GM23338 (cell line): ENCODE data around the gene NRF1. TPM values are rescaled to one million over a fixed set of nuclear protein-coding genes. Genes with fewer than 3 reads are reported as not detected.

ENCODE experiments used
- ATAC-seq: fragments of 200-7000 bp; cut with Tn5 transposase; 3 replicates; pipeline ENCODE4 v1.9.1; 2020
- DNase-seq: peaks from one replicate; pipeline ENCODE4 v3.0.0-alpha.2; 2015; ENCODE audit warnings: low spot score
- H2AFZ ChIP-seq: fragments of 200-600 bp; sonication (generic); 2 replicates; pipeline ENCODE4 v1.8.0; 2016; ENCODE audit warnings: antibody characterized with exemption, mild to moderate bottlenecking, moderate library complexity
- H3F3A ChIP-seq: fragments of 200-600 bp; sonication (generic); replicated peaks from 2 replicates; pipeline ENCODE4 v1.8.0; 2017; ENCODE audit warnings: antibody characterized with exemption, mixed run types, low read depth
- H3K27ac ChIP-seq: fragments of 200-600 bp; sonication (generic); 2 replicates; pipeline ENCODE4 v1.6.1; 2016; ENCODE audit warnings: low read depth
- H3K27me3 ChIP-seq: fragments of 200-600 bp; sonication (generic); 2 replicates; pipeline ENCODE4 v1.8.0; 2016; ENCODE audit warnings: mild to moderate bottlenecking, mixed run types, moderate library complexity; ENCODE audit not compliant: insufficient read depth
- H3K36me3 ChIP-seq: fragments of 200-600 bp; sonication (generic); 2 replicates; pipeline ENCODE4 v1.8.0; 2016; ENCODE audit warnings: mild to moderate bottlenecking; ENCODE audit not compliant: insufficient read depth
- H3K4me1 ChIP-seq: fragments of 200-600 bp; sonication (generic); 2 replicates; pipeline ENCODE4 v1.8.0; 2016; ENCODE audit warnings: mild to moderate bottlenecking, moderate library complexity; ENCODE audit not compliant: insufficient read depth
- H3K4me2 ChIP-seq: fragments of 200-600 bp; sonication (generic); 2 replicates; pipeline ENCODE4 v1.7.1; 2017; ENCODE audit warnings: mixed run types
- H3K4me3 ChIP-seq: fragments of 200-600 bp; sonication (generic); 2 replicates; pipeline ENCODE4 v1.6.1; 2016; ENCODE audit warnings: mixed run types
- H3K79me2 ChIP-seq: fragments of 200-600 bp; sonication (generic); replicated peaks from 2 replicates; pipeline ENCODE4 v1.8.0; 2017; ENCODE audit warnings: mild to moderate bottlenecking; ENCODE audit not compliant: insufficient read depth
- H3K9me2 ChIP-seq: fragments of 200-600 bp; sonication (generic); 2 replicates; pipeline ENCODE4 v1.8.0; 2017; ENCODE audit not compliant: insufficient read depth
- H4K20me1 ChIP-seq: fragments of 200-600 bp; sonication (generic); replicated peaks from 2 replicates; pipeline ENCODE4 v1.8.0; 2017; ENCODE audit warnings: mild to moderate bottlenecking; ENCODE audit not compliant: insufficient read depth
- H3K27ac Mint-ChIP-seq: 2 replicates; pipeline ENCODE4 v1.8.0; 2020; ENCODE audit warnings: inconsistent platforms, mild to moderate bottlenecking, moderate library complexity, mixed read lengths
- H3K27me3 Mint-ChIP-seq: 3 replicates; pipeline ENCODE4 v1.8.0; 2022; ENCODE audit warnings: low read depth, mild to moderate bottlenecking, moderate library complexity, mixed read lengths, inconsistent platforms; ENCODE audit not compliant: insufficient read depth, poor library complexity
- H3K36me3 Mint-ChIP-seq: 3 replicates; pipeline ENCODE4 v1.8.0; 2021; ENCODE audit warnings: low read depth, mild to moderate bottlenecking, inconsistent platforms, moderate library complexity, mixed read lengths
- H3K4me1 Mint-ChIP-seq: 3 replicates; pipeline ENCODE4 v1.8.0; 2020; ENCODE audit warnings: mild to moderate bottlenecking, inconsistent platforms, mixed read lengths
- H3K4me3 Mint-ChIP-seq: 3 replicates; pipeline ENCODE4 v1.8.0; 2021; ENCODE audit warnings: moderate library complexity, mild to moderate bottlenecking, inconsistent platforms, mixed read lengths
- H3K9me3 Mint-ChIP-seq: 3 replicates; pipeline ENCODE4 v1.8.0; 2020; ENCODE audit warnings: moderate library complexity, mild to moderate bottlenecking, inconsistent platforms, mixed read lengths
- CREB1 ChIP-seq: fragments of 250-450 bp; sonication (Bioruptor Pico); IDR thresholded peaks from 2 replicates; pipeline ENCODE4 v1.5.0; 2020; ENCODE audit warnings: low read depth, mild to moderate bottlenecking, moderate library complexity
- EZH2 ChIP-seq: fragments of 200-600 bp; sonication (generic); IDR thresholded peaks from one replicate; pipeline ENCODE4 v1.8.0; 2017; ENCODE audit warnings: antibody characterized with exemption, mild to moderate bottlenecking, low read depth; ENCODE audit not compliant: unreplicated experiment
- JUNB ChIP-seq: IDR thresholded peaks from one replicate; pipeline ENCODE4 v1.6.1; 2016; ENCODE audit warnings: antibody characterized with exemption; ENCODE audit not compliant: unreplicated experiment
- NANOG ChIP-seq: IDR thresholded peaks from 2 replicates; pipeline ENCODE4 v1.6.1; 2016; ENCODE audit warnings: antibody characterized with exemption, borderline replicate concordance
- ZNF114 ChIP-seq: fragments of 250-450 bp; sonication (Bioruptor Pico); IDR thresholded peaks from 2 replicates; pipeline ENCODE4 v1.5.0; 2020; ENCODE audit warnings: mild to moderate bottlenecking, moderate library complexity
- ZNF331 ChIP-seq: fragments of 250-450 bp; sonication (Bioruptor Pico); IDR thresholded peaks from 2 replicates; pipeline ENCODE4 v1.5.0; 2020; ENCODE audit warnings: low read depth, mild to moderate bottlenecking, moderate library complexity
- polyA plus RNA-seq: library from polyadenylated mRNA; unstranded; fragments of >200 nt; fragmentation: Nextera tagmentation; extraction: Ambion mirVana; gene quantifications from 2 replicates; pipeline ENCODE4 v1.2.1, GENCODE V29; 2016
- total RNA-seq: library from RNA; depleted of rRNA; stranded (reverse); fragments of >200 nt; shearing (Covaris generic); gene quantifications from 2 replicates; pipeline ENCODE4 v1.2.3, GENCODE V29; 2014
- TF ChIP-seq, protein P1 (sequence below): IDR thresholded peaks from 2 replicates; pipeline ENCODE4 v1.6.1; 2016; ENCODE audit warnings: antibody characterized with exemption
- TF ChIP-seq, protein P2 (sequence below): IDR thresholded peaks from one replicate; pipeline ENCODE4 v1.6.1; 2018; ENCODE audit warnings: antibody characterized with exemption; ENCODE audit not compliant: unreplicated experiment
- TF ChIP-seq, protein P3 (sequence below): fragments of 250-450 bp; sonication (Bioruptor Pico); IDR thresholded peaks from 2 replicates; pipeline ENCODE4 v1.5.0; 2020; ENCODE audit warnings: mild to moderate bottlenecking, moderate library complexity

Gene NRF1
- total and polyA plus RNA-seq, 2 experiments from 2014 or later = 5.3 to 24.6 TPM

DNA sequence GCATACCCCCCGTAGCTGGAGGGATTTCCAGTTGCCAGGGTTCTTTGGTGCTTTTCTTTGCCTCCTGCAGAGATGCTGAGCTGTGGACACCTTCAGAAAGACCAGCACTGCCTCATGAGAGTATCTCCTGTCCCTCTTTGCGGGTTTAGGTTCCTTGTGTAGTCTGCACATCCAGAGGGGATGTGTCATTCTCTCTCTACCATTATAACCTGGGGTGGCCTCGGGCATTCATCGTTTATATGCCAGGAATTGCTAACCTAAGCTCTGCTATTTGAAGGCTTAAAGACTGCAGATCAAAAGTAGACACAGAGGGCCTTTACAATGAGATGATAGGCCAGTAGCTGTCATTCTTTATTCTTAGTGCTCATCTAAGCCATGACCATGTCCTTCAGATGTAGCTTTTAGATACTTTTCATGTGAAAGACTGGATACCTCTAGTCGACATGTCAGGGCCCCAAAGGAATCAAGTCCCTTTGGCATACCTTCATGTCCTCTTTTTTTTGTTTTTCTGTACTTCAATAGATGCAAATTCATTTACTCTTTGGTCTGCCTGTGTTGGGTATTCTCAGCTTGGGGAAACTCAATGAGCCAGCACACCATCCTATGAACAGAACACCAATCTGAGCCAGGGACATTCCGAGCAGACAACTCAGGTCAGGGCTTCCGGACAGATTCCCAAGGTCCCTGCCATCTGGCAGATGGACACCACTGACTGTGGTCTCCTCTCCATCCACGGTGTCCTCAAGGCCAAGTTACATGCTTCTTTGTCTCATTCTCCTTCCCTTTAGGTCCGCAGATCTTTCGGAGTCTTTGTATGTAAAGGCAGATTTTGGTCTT is 129.3 kb downstream of the NRF1 start:
- Histone ChIP-seq H3K4me2 (peak overlapping the region; percentile 64), H3K4me3 (no peak overlapping the region), H3K27me3 (no peaks in the 10 kb centered on the region), H3F3A (no peaks in the 10 kb centered on the region), H3K9me2 (no peaks in the 10 kb centered on the region), H2AFZ (no peak overlapping the region), H3K27ac (0 out of 2 replicates have a peak overlapping the region, but pooled peaks have one; percentile 50), H3K36me3 (0 out of 2 replicates have a peak, but pooled peaks cover 6% of the 10 kb centered on the region), H3K4me1 (peaks cover 52% of the 10 kb centered on the region), H4K20me1 (peaks cover 12% of the 10 kb centered on the region; the same call in 1 of the 2 replicates), H3K79me2 (no peaks in the 10 kb centered on the region)
- Mint-ChIP-seq H3K27ac (no peak overlapping the region), H3K9me3 (no peaks in the 10 kb centered on the region), H3K27me3 (peaks cover 2% of the 10 kb centered on the region), H3K4me1 (peaks cover 60% of the 10 kb centered on the region), H3K36me3 (0 out of 3 replicates have a peak, but pooled peaks cover 6% of the 10 kb centered on the region), H3K4me3 (no peak overlapping the region)
- TF ChIP-seq ZNF331 (CRISPR knock-in tag) = no peak
- no peak for TF ChIP-seq JUNB
- no peak for ATAC-seq
- DNase-seq = no peak

DNA sequence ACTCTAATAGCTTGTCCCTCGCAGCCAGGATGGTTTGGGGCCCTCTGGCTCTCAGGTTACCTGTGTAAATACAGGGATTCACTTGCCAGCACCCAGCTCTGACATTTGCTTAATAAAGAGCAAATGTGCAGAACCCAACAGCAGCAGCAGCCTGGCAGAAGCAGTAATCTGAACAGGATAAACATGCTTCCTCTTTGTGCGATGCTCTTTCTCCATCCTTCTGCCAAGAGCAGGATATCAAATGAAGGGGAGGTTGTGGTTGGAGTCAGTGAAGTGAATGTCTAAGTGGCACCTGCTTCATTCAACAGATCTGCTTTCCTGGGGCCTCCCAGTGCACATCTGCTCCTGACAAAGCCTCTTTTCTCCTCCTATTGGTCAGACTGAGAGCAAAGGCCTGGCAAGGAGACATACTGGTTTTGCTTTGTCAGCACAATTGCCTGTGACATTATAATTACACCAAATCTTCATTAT is 130.3 kb downstream of the NRF1 start:
- peak; percentile 56 for ATAC-seq
- TF ChIP-seq, protein P1, sequence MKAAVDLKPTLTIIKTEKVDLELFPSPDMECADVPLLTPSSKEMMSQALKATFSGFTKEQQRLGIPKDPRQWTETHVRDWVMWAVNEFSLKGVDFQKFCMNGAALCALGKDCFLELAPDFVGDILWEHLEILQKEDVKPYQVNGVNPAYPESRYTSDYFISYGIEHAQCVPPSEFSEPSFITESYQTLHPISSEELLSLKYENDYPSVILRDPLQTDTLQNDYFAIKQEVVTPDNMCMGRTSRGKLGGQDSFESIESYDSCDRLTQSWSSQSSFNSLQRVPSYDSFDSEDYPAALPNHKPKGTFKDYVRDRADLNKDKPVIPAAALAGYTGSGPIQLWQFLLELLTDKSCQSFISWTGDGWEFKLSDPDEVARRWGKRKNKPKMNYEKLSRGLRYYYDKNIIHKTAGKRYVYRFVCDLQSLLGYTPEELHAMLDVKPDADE = no peak
- no peak for TF ChIP-seq ZNF331 (CRISPR knock-in tag)
- TF ChIP-seq EZH2 = no peak
- TF ChIP-seq, protein P2, sequence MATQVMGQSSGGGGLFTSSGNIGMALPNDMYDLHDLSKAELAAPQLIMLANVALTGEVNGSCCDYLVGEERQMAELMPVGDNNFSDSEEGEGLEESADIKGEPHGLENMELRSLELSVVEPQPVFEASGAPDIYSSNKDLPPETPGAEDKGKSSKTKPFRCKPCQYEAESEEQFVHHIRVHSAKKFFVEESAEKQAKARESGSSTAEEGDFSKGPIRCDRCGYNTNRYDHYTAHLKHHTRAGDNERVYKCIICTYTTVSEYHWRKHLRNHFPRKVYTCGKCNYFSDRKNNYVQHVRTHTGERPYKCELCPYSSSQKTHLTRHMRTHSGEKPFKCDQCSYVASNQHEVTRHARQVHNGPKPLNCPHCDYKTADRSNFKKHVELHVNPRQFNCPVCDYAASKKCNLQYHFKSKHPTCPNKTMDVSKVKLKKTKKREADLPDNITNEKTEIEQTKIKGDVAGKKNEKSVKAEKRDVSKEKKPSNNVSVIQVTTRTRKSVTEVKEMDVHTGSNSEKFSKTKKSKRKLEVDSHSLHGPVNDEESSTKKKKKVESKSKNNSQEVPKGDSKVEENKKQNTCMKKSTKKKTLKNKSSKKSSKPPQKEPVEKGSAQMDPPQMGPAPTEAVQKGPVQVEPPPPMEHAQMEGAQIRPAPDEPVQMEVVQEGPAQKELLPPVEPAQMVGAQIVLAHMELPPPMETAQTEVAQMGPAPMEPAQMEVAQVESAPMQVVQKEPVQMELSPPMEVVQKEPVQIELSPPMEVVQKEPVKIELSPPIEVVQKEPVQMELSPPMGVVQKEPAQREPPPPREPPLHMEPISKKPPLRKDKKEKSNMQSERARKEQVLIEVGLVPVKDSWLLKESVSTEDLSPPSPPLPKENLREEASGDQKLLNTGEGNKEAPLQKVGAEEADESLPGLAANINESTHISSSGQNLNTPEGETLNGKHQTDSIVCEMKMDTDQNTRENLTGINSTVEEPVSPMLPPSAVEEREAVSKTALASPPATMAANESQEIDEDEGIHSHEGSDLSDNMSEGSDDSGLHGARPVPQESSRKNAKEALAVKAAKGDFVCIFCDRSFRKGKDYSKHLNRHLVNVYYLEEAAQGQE = no peak
- no peak for TF ChIP-seq CREB1 (CRISPR knock-in tag)
- TF ChIP-seq NANOG = no peak
- TF ChIP-seq, protein P3, sequence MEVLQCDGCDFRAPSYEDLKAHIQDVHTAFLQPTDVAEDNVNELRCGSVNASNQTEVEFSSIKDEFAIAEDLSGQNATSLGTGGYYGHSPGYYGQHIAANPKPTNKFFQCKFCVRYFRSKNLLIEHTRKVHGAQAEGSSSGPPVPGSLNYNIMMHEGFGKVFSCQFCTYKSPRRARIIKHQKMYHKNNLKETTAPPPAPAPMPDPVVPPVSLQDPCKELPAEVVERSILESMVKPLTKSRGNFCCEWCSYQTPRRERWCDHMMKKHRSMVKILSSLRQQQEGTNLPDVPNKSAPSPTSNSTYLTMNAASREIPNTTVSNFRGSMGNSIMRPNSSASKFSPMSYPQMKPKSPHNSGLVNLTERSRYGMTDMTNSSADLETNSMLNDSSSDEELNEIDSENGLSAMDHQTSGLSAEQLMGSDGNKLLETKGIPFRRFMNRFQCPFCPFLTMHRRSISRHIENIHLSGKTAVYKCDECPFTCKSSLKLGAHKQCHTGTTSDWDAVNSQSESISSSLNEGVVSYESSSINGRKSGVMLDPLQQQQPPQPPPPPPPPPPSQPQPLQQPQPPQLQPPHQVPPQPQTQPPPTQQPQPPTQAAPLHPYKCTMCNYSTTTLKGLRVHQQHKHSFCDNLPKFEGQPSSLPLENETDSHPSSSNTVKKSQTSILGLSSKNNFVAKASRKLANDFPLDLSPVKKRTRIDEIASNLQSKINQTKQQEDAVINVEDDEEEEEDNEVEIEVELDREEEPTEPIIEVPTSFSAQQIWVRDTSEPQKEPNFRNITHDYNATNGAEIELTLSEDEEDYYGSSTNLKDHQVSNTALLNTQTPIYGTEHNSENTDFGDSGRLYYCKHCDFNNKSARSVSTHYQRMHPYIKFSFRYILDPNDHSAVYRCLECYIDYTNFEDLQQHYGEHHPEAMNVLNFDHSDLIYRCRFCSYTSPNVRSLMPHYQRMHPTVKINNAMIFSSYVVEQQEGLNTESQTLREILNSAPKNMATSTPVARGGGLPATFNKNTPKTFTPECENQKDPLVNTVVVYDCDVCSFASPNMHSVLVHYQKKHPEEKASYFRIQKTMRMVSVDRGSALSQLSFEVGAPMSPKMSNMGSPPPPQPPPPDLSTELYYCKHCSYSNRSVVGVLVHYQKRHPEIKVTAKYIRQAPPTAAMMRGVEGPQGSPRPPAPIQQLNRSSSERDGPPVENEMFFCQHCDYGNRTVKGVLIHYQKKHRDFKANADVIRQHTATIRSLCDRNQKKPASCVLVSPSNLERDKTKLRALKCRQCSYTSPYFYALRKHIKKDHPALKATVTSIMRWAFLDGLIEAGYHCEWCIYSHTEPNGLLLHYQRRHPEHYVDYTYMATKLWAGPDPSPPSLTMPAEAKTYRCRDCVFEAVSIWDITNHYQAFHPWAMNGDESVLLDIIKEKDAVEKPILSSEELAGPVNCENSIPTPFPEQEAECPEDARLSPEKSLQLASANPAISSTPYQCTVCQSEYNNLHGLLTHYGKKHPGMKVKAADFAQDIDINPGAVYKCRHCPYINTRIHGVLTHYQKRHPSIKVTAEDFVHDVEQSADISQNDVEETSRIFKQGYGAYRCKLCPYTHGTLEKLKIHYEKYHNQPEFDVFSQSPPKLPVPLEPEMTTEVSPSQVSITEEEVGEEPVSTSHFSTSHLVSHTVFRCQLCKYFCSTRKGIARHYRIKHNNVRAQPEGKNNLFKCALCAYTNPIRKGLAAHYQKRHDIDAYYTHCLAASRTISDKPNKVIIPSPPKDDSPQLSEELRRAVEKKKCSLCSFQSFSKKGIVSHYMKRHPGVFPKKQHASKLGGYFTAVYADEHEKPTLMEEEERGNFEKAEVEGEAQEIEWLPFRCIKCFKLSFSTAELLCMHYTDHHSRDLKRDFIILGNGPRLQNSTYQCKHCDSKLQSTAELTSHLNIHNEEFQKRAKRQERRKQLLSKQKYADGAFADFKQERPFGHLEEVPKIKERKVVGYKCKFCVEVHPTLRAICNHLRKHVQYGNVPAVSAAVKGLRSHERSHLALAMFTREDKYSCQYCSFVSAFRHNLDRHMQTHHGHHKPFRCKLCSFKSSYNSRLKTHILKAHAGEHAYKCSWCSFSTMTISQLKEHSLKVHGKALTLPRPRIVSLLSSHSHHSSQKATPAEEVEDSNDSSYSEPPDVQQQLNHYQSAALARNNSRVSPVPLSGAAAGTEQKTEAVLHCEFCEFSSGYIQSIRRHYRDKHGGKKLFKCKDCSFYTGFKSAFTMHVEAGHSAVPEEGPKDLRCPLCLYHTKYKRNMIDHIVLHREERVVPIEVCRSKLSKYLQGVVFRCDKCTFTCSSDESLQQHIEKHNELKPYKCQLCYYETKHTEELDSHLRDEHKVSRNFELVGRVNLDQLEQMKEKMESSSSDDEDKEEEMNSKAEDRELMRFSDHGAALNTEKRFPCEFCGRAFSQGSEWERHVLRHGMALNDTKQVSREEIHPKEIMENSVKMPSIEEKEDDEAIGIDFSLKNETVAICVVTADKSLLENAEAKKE (CRISPR knock-in tag) = no peak
- TF ChIP-seq ZNF114 (CRISPR knock-in tag) = no peak

More for the DNA sequence above, 130.3 kb downstream of the NRF1 start:
- Histone ChIP-seq H3K79me2 (no peaks in the 10 kb centered on the region), H3K4me3 (peak overlapping the region; percentile 28), H3K27me3 (no peaks in the 10 kb centered on the region), H4K20me1 (peaks cover 8% of the 10 kb centered on the region; the same call in 1 of the 2 replicates), H3K4me1 (peaks cover 52% of the 10 kb centered on the region), H3K9me2 (no peaks in the 10 kb centered on the region), H3K27ac (peak overlapping the region; percentile 51; the same call in 1 of the 2 replicates), H3F3A (no peaks in the 10 kb centered on the region), H3K36me3 (0 out of 2 replicates have a peak, but pooled peaks cover 6% of the 10 kb centered on the region), H2AFZ (no peak overlapping the region), H3K4me2 (peak overlapping the region; percentile 64)
- peak; percentile 47 for DNase-seq
- Mint-ChIP-seq H3K27ac (no peak overlapping the region), H3K4me3 (no peak overlapping the region), H3K4me1 (peaks cover 57% of the 10 kb centered on the region), H3K9me3 (no peaks in the 10 kb centered on the region), H3K27me3 (peaks cover 2% of the 10 kb centered on the region), H3K36me3 (0 out of 3 replicates have a peak, but pooled peaks cover 6% of the 10 kb centered on the region)
